Omental fat pad (tissue), 4 donors: ENCODE results near the gene NPTX1. TPM values are rescaled to one million over a fixed set of nuclear protein-coding genes. Genes with fewer than 3 reads are reported as not detected.

ENCODE experiments used
- ATAC-seq: fragments of 150-250 bp; one replicate; pipeline ENCODE4 v1.9.1; 2016; ENCODE audit warnings: mild to moderate bottlenecking, moderate library complexity; ENCODE audit not compliant: low FRiP score
- DNase-seq: peaks from one replicate; pipeline ENCODE4 v3.0.0-alpha.2; 2019; ENCODE audit warnings: low spot score
- total RNA-seq, 4 donors: library from RNA; depleted of rRNA; stranded (reverse); fragments of >200 nt; gene quantifications; one replicate each; pipeline ENCODE4 v1.1.0, GENCODE V29; 2016
- TF ChIP-seq, protein P1 (sequence below), 3 donors: fragments of 450-650 bp; IDR thresholded peaks; one replicate each; pipeline ENCODE4 v1.5.1; 2016 to 2017; ENCODE audit warnings: antibody characterized with exemption in 3 of 3, mild to moderate bottlenecking in 3 of 3, moderate library complexity in 2 of 3

Gene NPTX1
- total RNA-seq, 4 donors from 2014 or later = 0.16 to 0.96 (median 0.19) TPM; not detected in 1

GRCh38 chr17:80459234-80459633 lies 17.2 kb downstream of the NPTX1 start:
- no peak for ATAC-seq
- TF ChIP-seq, protein P1, sequence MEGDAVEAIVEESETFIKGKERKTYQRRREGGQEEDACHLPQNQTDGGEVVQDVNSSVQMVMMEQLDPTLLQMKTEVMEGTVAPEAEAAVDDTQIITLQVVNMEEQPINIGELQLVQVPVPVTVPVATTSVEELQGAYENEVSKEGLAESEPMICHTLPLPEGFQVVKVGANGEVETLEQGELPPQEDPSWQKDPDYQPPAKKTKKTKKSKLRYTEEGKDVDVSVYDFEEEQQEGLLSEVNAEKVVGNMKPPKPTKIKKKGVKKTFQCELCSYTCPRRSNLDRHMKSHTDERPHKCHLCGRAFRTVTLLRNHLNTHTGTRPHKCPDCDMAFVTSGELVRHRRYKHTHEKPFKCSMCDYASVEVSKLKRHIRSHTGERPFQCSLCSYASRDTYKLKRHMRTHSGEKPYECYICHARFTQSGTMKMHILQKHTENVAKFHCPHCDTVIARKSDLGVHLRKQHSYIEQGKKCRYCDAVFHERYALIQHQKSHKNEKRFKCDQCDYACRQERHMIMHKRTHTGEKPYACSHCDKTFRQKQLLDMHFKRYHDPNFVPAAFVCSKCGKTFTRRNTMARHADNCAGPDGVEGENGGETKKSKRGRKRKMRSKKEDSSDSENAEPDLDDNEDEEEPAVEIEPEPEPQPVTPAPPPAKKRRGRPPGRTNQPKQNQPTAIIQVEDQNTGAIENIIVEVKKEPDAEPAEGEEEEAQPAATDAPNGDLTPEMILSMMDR (IDR thresholded peaks at IDR 0.05) = no peak
- DNase-seq = no peak

- TF ChIP-seq, protein P1 (IDR thresholded peaks at IDR 0.05) = no peak
- DNase-seq (no peak), ATAC-seq (no peak)
Measured at GRCh38 chr17:80458016-80458415, 18.4 kb downstream of the NPTX1 start.

- ATAC-seq = no peak
- DNase-seq = no peak
- TF ChIP-seq, protein P1 (IDR thresholded peaks at IDR 0.05) = no peak
Measured at GRCh38 chr17:80457236-80457856, 19.1 kb downstream of the NPTX1 start.

GRCh38 chr17:80456465-80457235 lies 19.8 kb downstream of the NPTX1 start:
- ATAC-seq (no peak), DNase-seq (no peak)
- TF ChIP-seq, protein P1 (IDR thresholded peaks at IDR 0.05) = no peak

DNA sequence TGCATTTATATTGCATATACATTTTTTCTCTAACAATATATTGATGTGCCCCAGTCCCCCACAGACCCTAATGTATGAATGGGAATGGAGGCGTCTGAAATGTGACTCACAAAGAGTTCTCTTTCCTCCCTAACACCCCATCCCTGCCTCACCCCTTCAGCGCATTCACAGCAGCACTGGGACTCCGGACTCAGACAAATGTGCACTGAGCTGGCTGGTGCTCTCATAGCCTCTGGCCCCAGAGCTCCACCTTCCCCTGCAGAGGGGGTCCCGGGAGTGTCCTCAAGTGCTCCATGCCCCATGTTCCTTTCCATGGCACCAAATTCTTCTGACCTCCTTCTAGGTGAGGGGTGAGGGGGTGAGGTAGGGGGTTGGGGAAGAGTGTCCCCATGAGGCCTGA lies 20.6 kb downstream of the NPTX1 start:
- TF ChIP-seq, protein P1 (IDR thresholded peaks at IDR 0.05) = no peak
- DNase-seq (no peak), ATAC-seq (no peak)

- TF ChIP-seq, protein P1 (IDR thresholded peaks at IDR 0.05) = no peak
- DNase-seq (no peak), ATAC-seq (peak; percentile 46)
Measured at GRCh38 chr17:80455336-80455710, 21.1 kb downstream of the NPTX1 start.
